WERI-Rb-1 (cell line): ENCODE results near the gene GPR161.
A peak's percentile ranks its signal among the peaks of the same experiment; 100 is the strongest.

Source experiments
- DNase-seq: peaks from one replicate; pipeline ENCODE4 v3.0.0-alpha.2; 2020
- H3K27ac ChIP-seq: fragments of 250-450 bp; sonication (Bioruptor Pico); 2 replicates; pipeline ENCODE4 v1.5.1; 2020; ENCODE audit warnings: mild to moderate bottlenecking, moderate library complexity
- H3K27me3 ChIP-seq: fragments of 250-450 bp; sonication (Bioruptor Pico); 2 replicates; pipeline ENCODE4 v1.5.1; 2021; ENCODE audit warnings: mild to moderate bottlenecking, low read depth, moderate library complexity; ENCODE audit not compliant: insufficient read depth, severe bottlenecking
- H3K36me3 ChIP-seq: fragments of 250-450 bp; sonication (Bioruptor Pico); 2 replicates; pipeline ENCODE4 v1.5.1; 2020; ENCODE audit warnings: mild to moderate bottlenecking, moderate library complexity
- H3K4me3 ChIP-seq: 2 replicates; pipeline ENCODE4 v1.5.1; 2011; ENCODE audit warnings: low read depth, mild to moderate bottlenecking, control low read depth, low read length
- H3K9me3 ChIP-seq: fragments of 250-450 bp; sonication (Bioruptor Pico); 2 replicates; pipeline ENCODE4 v1.5.1; 2021; ENCODE audit warnings: mild to moderate bottlenecking, moderate library complexity; ENCODE audit not compliant: severe bottlenecking
- TF ChIP-seq, protein P1 (sequence below): IDR thresholded peaks from 2 replicates; pipeline ENCODE4 v1.5.1; 2011; ENCODE audit warnings: low read depth, mild to moderate bottlenecking, control low read depth, inconsistent platforms, low read length

GPR161 gene

DNA sequence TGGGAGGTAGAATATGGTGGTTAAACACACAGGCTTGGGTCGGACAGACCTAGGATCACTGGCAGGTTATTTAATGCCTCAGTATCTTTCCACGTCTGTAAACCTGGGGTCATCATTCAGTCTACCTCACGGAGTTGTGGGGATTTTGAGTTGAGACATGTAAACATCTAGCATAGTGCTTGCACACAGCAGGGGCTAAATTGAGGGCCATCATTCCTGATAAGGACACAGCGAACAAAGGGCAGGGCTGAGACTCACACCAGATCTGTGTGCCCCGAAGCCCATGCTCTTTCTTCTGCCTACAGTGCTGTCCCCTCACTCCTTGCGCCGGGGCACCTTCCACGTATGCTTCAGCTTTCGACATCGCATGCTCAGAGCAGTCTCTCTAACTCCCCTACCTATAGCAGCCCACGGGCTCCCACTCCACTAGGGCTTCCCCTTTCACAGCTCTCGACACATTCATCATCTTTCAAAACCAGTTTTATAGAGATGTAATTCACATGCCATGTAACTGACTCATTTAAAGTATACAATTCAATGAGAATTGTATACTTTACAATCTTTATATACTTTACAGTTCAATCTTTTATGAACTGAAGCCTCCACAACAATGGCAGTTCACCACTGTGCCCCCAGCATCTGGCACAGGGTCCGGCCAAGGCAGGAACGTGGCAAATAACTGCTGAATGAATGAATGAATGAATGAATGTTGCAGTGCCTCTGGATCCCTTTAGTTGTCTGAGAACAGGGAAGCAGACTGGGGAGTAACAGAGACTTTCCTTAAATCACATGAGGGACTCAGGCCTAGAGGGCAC, 48.0 kb downstream of the GPR161 start:
- DNase-seq, result no peak
- TF ChIP-seq, protein P1, sequence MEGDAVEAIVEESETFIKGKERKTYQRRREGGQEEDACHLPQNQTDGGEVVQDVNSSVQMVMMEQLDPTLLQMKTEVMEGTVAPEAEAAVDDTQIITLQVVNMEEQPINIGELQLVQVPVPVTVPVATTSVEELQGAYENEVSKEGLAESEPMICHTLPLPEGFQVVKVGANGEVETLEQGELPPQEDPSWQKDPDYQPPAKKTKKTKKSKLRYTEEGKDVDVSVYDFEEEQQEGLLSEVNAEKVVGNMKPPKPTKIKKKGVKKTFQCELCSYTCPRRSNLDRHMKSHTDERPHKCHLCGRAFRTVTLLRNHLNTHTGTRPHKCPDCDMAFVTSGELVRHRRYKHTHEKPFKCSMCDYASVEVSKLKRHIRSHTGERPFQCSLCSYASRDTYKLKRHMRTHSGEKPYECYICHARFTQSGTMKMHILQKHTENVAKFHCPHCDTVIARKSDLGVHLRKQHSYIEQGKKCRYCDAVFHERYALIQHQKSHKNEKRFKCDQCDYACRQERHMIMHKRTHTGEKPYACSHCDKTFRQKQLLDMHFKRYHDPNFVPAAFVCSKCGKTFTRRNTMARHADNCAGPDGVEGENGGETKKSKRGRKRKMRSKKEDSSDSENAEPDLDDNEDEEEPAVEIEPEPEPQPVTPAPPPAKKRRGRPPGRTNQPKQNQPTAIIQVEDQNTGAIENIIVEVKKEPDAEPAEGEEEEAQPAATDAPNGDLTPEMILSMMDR, result no peak
- Histone ChIP-seq H3K36me3 (no peaks in the 10 kb centered on the region), H3K27ac (no peak overlapping the region), H3K4me3 (no peak overlapping the region), H3K9me3 (no peaks in the 10 kb centered on the region), H3K27me3 (no peaks in the 10 kb centered on the region)

DNA sequence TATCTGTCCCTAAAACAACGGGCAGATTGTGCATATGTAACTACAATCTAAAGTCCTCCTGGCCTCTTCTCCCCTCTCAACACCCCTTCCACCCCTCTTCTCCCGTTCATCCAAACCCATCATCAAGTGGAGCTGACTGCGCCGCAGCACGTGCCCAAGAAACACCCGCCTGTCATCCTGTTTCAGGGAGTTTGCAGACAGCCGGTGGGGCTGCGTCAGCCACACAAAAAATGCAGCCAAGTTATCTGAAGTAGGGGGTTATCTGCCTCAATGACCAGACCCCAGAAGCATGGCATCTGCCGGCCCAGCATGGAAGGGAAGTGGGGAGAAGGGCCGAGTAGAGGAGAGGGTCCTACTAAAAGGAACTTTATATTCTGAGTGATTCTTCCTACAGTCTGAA, 49.0 kb downstream of the GPR161 start:
- Histone ChIP-seq H3K4me3 (no peak overlapping the region), H3K36me3 (no peaks in the 10 kb centered on the region), H3K9me3 (no peaks in the 10 kb centered on the region), H3K27me3 (no peaks in the 10 kb centered on the region), H3K27ac (no peak overlapping the region)
- TF ChIP-seq, protein P1, result no peak
- DNase-seq, result no peak

DNA sequence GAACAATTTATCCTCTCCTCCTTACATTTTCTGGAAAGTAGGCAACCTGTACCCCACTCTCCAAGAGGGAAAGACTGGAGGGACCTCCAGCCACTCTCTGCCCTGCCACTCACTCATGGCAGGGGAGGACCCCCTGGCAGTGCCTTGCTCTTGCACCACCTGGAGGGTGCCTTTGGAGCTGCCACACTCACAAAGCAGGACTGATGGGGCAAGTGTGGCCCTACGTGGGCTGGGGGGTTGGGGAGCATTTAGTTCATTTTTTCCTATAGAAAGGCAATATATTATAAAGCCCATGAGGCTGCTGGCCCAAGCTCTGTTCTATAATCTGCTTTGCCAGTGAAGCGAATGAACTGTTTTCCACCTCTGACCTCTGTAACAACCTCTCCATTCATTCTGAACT, 50.3 kb downstream of the GPR161 start:
- no peak for DNase-seq
- no peaks in the 10 kb centered on the region for H3K36me3 ChIP-seq
- no peaks in the 10 kb centered on the region for H3K9me3 ChIP-seq
- no peak overlapping the region for H3K27ac ChIP-seq
- no peaks in the 10 kb centered on the region for H3K27me3 ChIP-seq
- TF ChIP-seq, protein P1, result no peak
- no peak overlapping the region for H3K4me3 ChIP-seq

DNA sequence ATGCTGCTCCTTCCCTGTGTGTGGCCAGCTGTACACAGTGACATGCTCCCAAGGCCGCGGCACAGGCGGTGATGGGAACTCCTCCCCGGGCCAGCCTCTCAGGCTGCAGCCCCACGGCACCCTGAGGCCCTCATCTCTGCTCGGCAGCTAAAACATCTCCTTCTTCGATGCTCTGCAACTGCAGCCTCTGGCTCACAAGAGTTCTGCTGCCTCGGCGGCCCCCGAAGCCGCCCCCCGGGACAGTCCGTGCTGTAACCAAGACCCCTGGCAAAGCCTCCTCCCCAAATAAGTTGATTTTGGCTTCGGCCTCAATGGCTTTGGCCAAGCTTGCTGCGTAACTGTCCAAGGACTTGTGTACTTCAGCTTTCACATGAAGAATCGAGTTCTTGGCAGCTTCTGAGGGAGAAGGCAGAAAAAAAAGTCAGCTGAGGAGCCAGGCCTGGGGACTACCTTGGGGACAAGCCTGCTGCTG, 51.3 kb downstream of the GPR161 start:
- no peak overlapping the region for H3K27ac ChIP-seq
- H3K27me3 ChIP-seq, result no peaks in the 10 kb centered on the region
- no peak overlapping the region for H3K4me3 ChIP-seq
- H3K9me3 ChIP-seq, result no peaks in the 10 kb centered on the region
- no peaks in the 10 kb centered on the region for H3K36me3 ChIP-seq
- TF ChIP-seq, protein P1, result no peak
- no peak for DNase-seq

DNA sequence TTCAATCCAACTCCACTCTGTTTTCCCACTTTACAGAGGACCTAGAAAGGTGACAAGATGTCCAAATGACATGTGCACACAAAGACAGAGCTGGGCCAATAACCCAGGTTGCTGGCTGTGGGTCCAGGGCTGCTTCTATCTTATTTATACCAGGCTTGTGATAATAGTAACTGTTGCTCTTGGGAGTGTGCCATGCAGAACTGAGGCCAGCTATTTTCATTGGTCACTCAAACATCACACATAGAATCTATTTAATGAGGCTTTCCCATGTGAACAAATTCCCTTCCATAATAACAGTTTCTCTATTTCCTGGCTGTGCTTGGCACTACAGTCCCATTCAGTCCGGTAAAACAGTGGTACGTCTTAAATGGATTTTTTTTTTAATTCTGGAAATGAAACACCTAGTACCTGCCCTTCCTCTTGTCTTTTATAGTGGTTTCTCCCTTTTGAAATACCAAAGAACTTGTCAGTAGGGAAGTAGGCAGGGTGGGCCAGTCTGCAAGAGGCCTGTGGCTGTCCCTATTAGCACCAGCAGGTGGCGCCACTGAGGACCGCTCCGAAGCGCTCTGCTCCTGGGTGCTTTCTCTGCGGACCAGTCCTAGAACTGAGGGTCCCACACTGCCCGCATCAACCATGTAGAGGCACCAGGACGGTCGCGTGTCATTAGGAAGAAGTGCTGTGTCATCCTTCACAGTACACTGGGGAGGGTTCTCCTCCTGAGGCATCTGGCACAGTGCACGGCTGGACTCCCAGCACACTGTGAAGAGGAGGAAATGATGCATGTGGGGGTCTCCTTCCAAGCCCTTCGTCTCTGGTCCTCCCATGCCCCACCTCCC, 52.1 kb downstream of the GPR161 start:
- Histone ChIP-seq H3K4me3 (no peak overlapping the region), H3K27me3 (no peaks in the 10 kb centered on the region), H3K36me3 (no peaks in the 10 kb centered on the region), H3K27ac (no peak overlapping the region), H3K9me3 (no peaks in the 10 kb centered on the region)
- TF ChIP-seq, protein P1, result peak; percentile 66
- DNase-seq, result peak; percentile 34
